OCI-LY3 (cell line): ENCODE results near the gene OR52B6.

ENCODE experiments used
- H2AFZ ChIP-seq: fragments of 200-600, 300-600 bp; shearing (Covaris generic); 2 replicates; pipeline ENCODE4 v1.6.0; 2014; ENCODE audit warnings: antibody characterized with exemption, low read depth, low read length
- H3K27ac ChIP-seq: fragments of 200-600, 300-600 bp; sonication (generic); 2 replicates; pipeline ENCODE4 v1.5.1; 2014; ENCODE audit warnings: mild to moderate bottlenecking, low read length, moderate library complexity, mixed read lengths
- H3K27me3 ChIP-seq: fragments of 200-600, 300-600 bp; sonication (generic); 2 replicates; pipeline ENCODE4 v1.6.1; 2014; ENCODE audit warnings: low read depth, low read length, mixed read lengths
- H3K36me3 ChIP-seq: fragments of 200-600, 300-600 bp; sonication (generic); replicated peaks from 2 replicates; pipeline ENCODE3; 2014; ENCODE audit warnings: low read depth, low read length, mixed read lengths
- H3K4me1 ChIP-seq: fragments of 300-600, 200-600 bp; sonication (generic); 2 replicates; pipeline ENCODE4 v1.6.1; 2014; ENCODE audit warnings: low read length, mixed read lengths
- H3K4me2 ChIP-seq: fragments of 200-600, 300-600 bp; sonication (generic); 2 replicates; pipeline ENCODE4 v1.6.1; 2014; ENCODE audit warnings: low read length, mixed read lengths
- H3K4me3 ChIP-seq: fragments of 300-600, 200-600 bp; sonication (generic); 2 replicates; pipeline ENCODE4 v1.5.1; 2014; ENCODE audit warnings: antibody characterized with exemption, mild to moderate bottlenecking, low read length, moderate library complexity
- H3K79me2 ChIP-seq: fragments of 300-600, 200-600 bp; shearing (Covaris generic); 2 replicates; pipeline ENCODE4 v1.6.1; 2014; ENCODE audit warnings: mild to moderate bottlenecking, low read length, mixed read lengths
- H3K9ac ChIP-seq: fragments of 300-600, 200-600 bp; shearing (Covaris generic); 2 replicates; pipeline ENCODE4 v1.6.0; 2014; ENCODE audit warnings: mild to moderate bottlenecking, low read length, moderate library complexity
- H3K9me3 ChIP-seq: fragments of 200-600, 300-600 bp; shearing (Covaris generic); 2 replicates; pipeline ENCODE4 v1.6.1; 2014; ENCODE audit warnings: low read length, mixed read lengths; ENCODE audit not compliant: insufficient read depth
- H4K20me1 ChIP-seq: fragments of 200-600, 300-600 bp; sonication (generic); 2 replicates; pipeline ENCODE4 v1.6.1; 2016; ENCODE audit warnings: low read length, mixed read lengths; ENCODE audit not compliant: insufficient read depth
- CTCF ChIP-seq: fragments of 200-600, 300-600 bp; sonication (generic); IDR thresholded peaks from 2 replicates; pipeline ENCODE4 v1.5.1; 2014; ENCODE audit warnings: antibody characterized with exemption, low read length, low read depth
- EZH2phosphoT487 ChIP-seq: fragments of 200-600 bp; shearing (Covaris generic); IDR thresholded peaks from 2 replicates; pipeline ENCODE4 v1.6.1; 2018; ENCODE audit warnings: antibody characterized with exemption, mixed run types, low read depth

The OR52B6 gene

GRCh38 chr11:5564259-5565019 is 16.2 kb upstream of the OR52B6 start:
- no peak overlapping the region; the same call in 1 of the 2 replicates for H2AFZ ChIP-seq
- no peaks in the 10 kb centered on the region for H3K9me3 ChIP-seq
- no peaks in the 10 kb centered on the region; the same call in none of the 2 replicates for H3K27me3 ChIP-seq
- H3K4me2 ChIP-seq, result no peak overlapping the region
- H4K20me1 ChIP-seq, result no peaks in the 10 kb centered on the region
- H3K9ac ChIP-seq, result no peak overlapping the region
- H3K36me3 ChIP-seq, result no peaks in the 10 kb centered on the region
- no peaks in the 10 kb centered on the region for H3K79me2 ChIP-seq
- TF ChIP-seq CTCF, result no peak
- no peak for TF ChIP-seq EZH2phosphoT487
- no peaks in the 10 kb centered on the region for H3K4me1 ChIP-seq
- H3K4me3 ChIP-seq, result no peak overlapping the region
- no peak overlapping the region for H3K27ac ChIP-seq

- H4K20me1 ChIP-seq, result no peaks in the 10 kb centered on the region
- H3K79me2 ChIP-seq, result no peaks in the 10 kb centered on the region
- no peaks in the 10 kb centered on the region for H3K9me3 ChIP-seq
- H3K27me3 ChIP-seq, result peaks cover 13% of the 10 kb centered on the region; the same call in 1 of the 2 replicates
- H3K4me3 ChIP-seq, result no peak overlapping the region
- H3K4me2 ChIP-seq, result no peak overlapping the region
- no peaks in the 10 kb centered on the region for H3K4me1 ChIP-seq
- H3K9ac ChIP-seq, result no peak overlapping the region
- H2AFZ ChIP-seq, result no peak overlapping the region
- H3K36me3 ChIP-seq, result no peaks in the 10 kb centered on the region
- no peak overlapping the region for H3K27ac ChIP-seq
- TF ChIP-seq CTCF, result no peak
- no peak for TF ChIP-seq EZH2phosphoT487
These were observed 6.0 kb upstream of the OR52B6 start for GRCh38 chr11:5574654-5575053.

- Histone ChIP-seq H4K20me1 (no peaks in the 10 kb centered on the region), H2AFZ (no peak overlapping the region), H3K4me3 (no peak overlapping the region), H3K27ac (no peak overlapping the region), H3K9ac (no peak overlapping the region), H3K9me3 (no peaks in the 10 kb centered on the region), H3K4me2 (no peak overlapping the region), H3K36me3 (no peaks in the 10 kb centered on the region), H3K27me3 (peaks cover 13% of the 10 kb centered on the region; the same call in 1 of the 2 replicates), H3K4me1 (no peaks in the 10 kb centered on the region), H3K79me2 (no peaks in the 10 kb centered on the region)
- TF ChIP-seq EZH2phosphoT487 (no peak), CTCF (no peak)
These were observed 5.5 kb upstream of the OR52B6 start for GRCh38 chr11:5575152-5575551.

GRCh38 chr11:5577101-5577500 is 3.6 kb upstream of the OR52B6 start:
- H3K9ac ChIP-seq, result no peak overlapping the region
- H3K4me1 ChIP-seq, result no peaks in the 10 kb centered on the region
- H4K20me1 ChIP-seq, result no peaks in the 10 kb centered on the region
- H2AFZ ChIP-seq, result no peak overlapping the region
- H3K36me3 ChIP-seq, result no peaks in the 10 kb centered on the region
- H3K4me3 ChIP-seq, result no peak overlapping the region
- TF ChIP-seq CTCF, result no peak
- TF ChIP-seq EZH2phosphoT487, result no peak
- H3K79me2 ChIP-seq, result no peaks in the 10 kb centered on the region
- no peaks in the 10 kb centered on the region for H3K9me3 ChIP-seq
- peaks cover 13% of the 10 kb centered on the region; the same call in 1 of the 2 replicates for H3K27me3 ChIP-seq
- H3K27ac ChIP-seq, result no peak overlapping the region
- no peak overlapping the region for H3K4me2 ChIP-seq
